Activated naive CD8-positive, alpha-beta T cell treated with anti-CD3 and anti-CD28 coated beads, Interleukin-2, amount 50 U/mL, for 16 hours (primary cell): ENCODE measurements around the gene VSTM2L.
"Not testable (repeated sequence)": the region's sequence is repeated elsewhere in the genome, so short reads cannot be mapped to it uniquely, and the experiment has no call there.

Experiments
- DNase-seq: peaks from one replicate; pipeline ENCODE4 v3.0.0-alpha.2; 2020; ENCODE audit warnings: low read depth, low spot score

Gene VSTM2L

GRCh38 chr20:37937686-37938085 is 34.8 kb downstream of the VSTM2L start:
- no peak for DNase-seq

GRCh38 chr20:37938181-37938750 is 35.3 kb downstream of the VSTM2L start:
- no peak for DNase-seq

GRCh38 chr20:37938954-37939353 is 36.0 kb downstream of the VSTM2L start:
- no peak for DNase-seq

GRCh38 chr20:37939701-37940560 is 37.0 kb downstream of the VSTM2L start:
- no peak for DNase-seq

GRCh38 chr20:37940858-37941257 is 37.9 kb downstream of the VSTM2L start:
- no peak for DNase-seq

- DNase-seq, result no peak
Measured at GRCh38 chr20:37941332-37941731, 38.4 kb downstream of the VSTM2L start.

GRCh38 chr20:37941992-37942391 is 39.1 kb downstream of the VSTM2L start:
- no peak for DNase-seq

GRCh38 chr20:37943033-37943432 is 40.1 kb downstream of the VSTM2L start:
- no peak for DNase-seq

GRCh38 chr20:37943501-37944455 is 40.9 kb downstream of the VSTM2L start:
- DNase-seq, result no peak

GRCh38 chr20:37944456-37944981 is 41.6 kb downstream of the VSTM2L start:
- DNase-seq, result no peak

GRCh38 chr20:37945091-37945547 is 42.2 kb downstream of the VSTM2L start:
- DNase-seq, result no peak

GRCh38 chr20:37946946-37947345 is 44.0 kb downstream of the VSTM2L start:
- no peak for DNase-seq

GRCh38 chr20:37947943-37948342 is 45.0 kb downstream of the VSTM2L start:
- no peak for DNase-seq

- no peak for DNase-seq
Measured at GRCh38 chr20:37948956-37949355, 46.0 kb downstream of the VSTM2L start.

- no peak for DNase-seq
Measured at GRCh38 chr20:37954190-37954589, 51.3 kb downstream of the VSTM2L start.

- no peak for DNase-seq
Measured at GRCh38 chr20:37954626-37955025, 51.7 kb downstream of the VSTM2L start.

GRCh38 chr20:37955511-37955910 is 52.6 kb downstream of the VSTM2L start:
- no peak for DNase-seq

GRCh38 chr20:37956107-37956585 is 53.2 kb downstream of the VSTM2L start:
- DNase-seq, result no peak

GRCh38 chr20:37958856-37959520 is 56.1 kb downstream of the VSTM2L start:
- DNase-seq, result no peak

- no peak for DNase-seq
Measured at GRCh38 chr20:37961066-37961465, 58.1 kb downstream of the VSTM2L start.

GRCh38 chr20:37963483-37963882 is 60.6 kb downstream of the VSTM2L start:
- DNase-seq, result not testable (repeated sequence)
